Mesendoderm (in vitro differentiated cells): ENCODE data around the gene SLC44A1.

ENCODE experiments used
- DNase-seq: peaks from one replicate; pipeline ENCODE4 v3.0.0; 2013
- H2AK5ac ChIP-seq: 2 replicates; pipeline ENCODE4 v1.6.1; 2013; ENCODE audit warnings: low read length, inconsistent platforms
- H2BK120ac ChIP-seq: 2 replicates; pipeline ENCODE4 v1.6.1; 2013; ENCODE audit warnings: low read depth, mild to moderate bottlenecking, low read length, moderate library complexity, mixed read lengths
- H2BK15ac ChIP-seq: replicated peaks from 2 replicates; pipeline ENCODE4 v1.6.1; 2013; ENCODE audit warnings: low read depth, mild to moderate bottlenecking, moderate library complexity
- H2BK5ac ChIP-seq: 2 replicates; pipeline ENCODE4 v1.6.1; 2013; ENCODE audit warnings: low read length, inconsistent platforms
- H3K18ac ChIP-seq: 2 replicates; pipeline ENCODE4 v1.6.1; 2013; ENCODE audit warnings: mild to moderate bottlenecking, low read length, mixed read lengths
- H3K23ac ChIP-seq: one replicate; pipeline ENCODE4 v1.6.1; 2013; ENCODE audit warnings: low read length
- H3K27ac ChIP-seq: 2 replicates; pipeline ENCODE4 v1.5.1; 2013; ENCODE audit warnings: low read depth, mild to moderate bottlenecking, inconsistent platforms, low read length, moderate library complexity
- H3K27me3 ChIP-seq: 2 replicates; pipeline ENCODE4 v1.6.1; 2013; ENCODE audit warnings: low read length, control low read depth, mild to moderate bottlenecking, inconsistent platforms; ENCODE audit not compliant: insufficient read depth, poor library complexity
- H3K36me3 ChIP-seq: 2 replicates; pipeline ENCODE4 v1.6.1; 2013; ENCODE audit warnings: low read length, inconsistent platforms; ENCODE audit not compliant: control insufficient read depth, insufficient read depth
- H3K4ac ChIP-seq: one replicate; pipeline ENCODE4 v1.6.1; 2013; ENCODE audit warnings: low read depth, mild to moderate bottlenecking, low read length, moderate library complexity
- H3K4me1 ChIP-seq: 2 replicates; pipeline ENCODE4 v1.6.1; 2013; ENCODE audit warnings: low read depth, low read length, inconsistent platforms; ENCODE audit not compliant: control insufficient read depth
- H3K4me2 ChIP-seq: 2 replicates; pipeline ENCODE4 v1.6.1; 2013; ENCODE audit warnings: low read length
- H3K4me3 ChIP-seq: 2 replicates; pipeline ENCODE4 v1.5.1; 2013; ENCODE audit warnings: mild to moderate bottlenecking, low read length
- H3K56ac ChIP-seq: one replicate; pipeline ENCODE4 v1.6.1; 2013; ENCODE audit warnings: low read length
- H3K79me1 ChIP-seq: 2 replicates; pipeline ENCODE4 v1.6.1; 2013; ENCODE audit warnings: low read length, inconsistent platforms
- H3K79me2 ChIP-seq: 2 replicates; pipeline ENCODE4 v1.6.1; 2013; ENCODE audit warnings: mild to moderate bottlenecking, low read length; ENCODE audit not compliant: control insufficient read depth, insufficient read depth
- H3K9ac ChIP-seq: 2 replicates; pipeline ENCODE4 v1.6.1; 2013; ENCODE audit warnings: low read length, inconsistent platforms
- H4K5ac ChIP-seq: one replicate; pipeline ENCODE4 v1.6.1; 2013; ENCODE audit warnings: low read length
- H4K8ac ChIP-seq: one replicate; pipeline ENCODE4 v1.6.1; 2013; ENCODE audit warnings: low read depth, mild to moderate bottlenecking, control low read depth, low read length, moderate library complexity
- WGBS: extraction: QIAGEN DNeasy Blood & Tissue Kit; methylation state at CpG from one replicate; pipeline ENCODE4 v1.1.7; 2013; ENCODE audit warnings: low lambda C conversion rate, missing lambda C conversion rate; ENCODE audit not compliant: insufficient coverage; ENCODE audit errors: extremely low coverage; 5-methylcytosine and 5-hydroxymethylcytosine counted together

The SLC44A1 gene

GRCh38 chr9:105331755-105332154, 87.3 kb downstream of the SLC44A1 start:
- H3K23ac ChIP-seq, result no peak overlapping the region
- H4K5ac ChIP-seq, result no peak overlapping the region
- H4K8ac ChIP-seq, result no peak overlapping the region
- H3K27me3 ChIP-seq, result no peaks in the 10 kb centered on the region
- no CpG with 5 or more reads among the region's 1 CpG for WGBS
- no peak for DNase-seq
- peaks cover 5% of the 10 kb centered on the region for H3K4me1 ChIP-seq
- H3K56ac ChIP-seq, result no peak overlapping the region
- H3K4me3 ChIP-seq, result no peak overlapping the region
- H2AK5ac ChIP-seq, result no peak overlapping the region
- no peak overlapping the region for H3K18ac ChIP-seq
- H3K36me3 ChIP-seq, result no peaks in the 10 kb centered on the region
- no peak overlapping the region for H2BK120ac ChIP-seq
- H2BK15ac ChIP-seq, result no peak overlapping the region
- no peak overlapping the region for H3K27ac ChIP-seq
- no peak overlapping the region for H2BK5ac ChIP-seq
- H3K4me2 ChIP-seq, result no peak overlapping the region
- no peaks in the 10 kb centered on the region for H3K79me2 ChIP-seq
- no peaks in the 10 kb centered on the region for H3K79me1 ChIP-seq
- H3K9ac ChIP-seq, result no peak overlapping the region
- H3K4ac ChIP-seq, result no peak overlapping the region

- Histone ChIP-seq H3K79me1 (no peaks in the 10 kb centered on the region), H3K27ac (no peak overlapping the region), H3K4ac (no peak overlapping the region), H3K4me3 (no peak overlapping the region), H3K9ac (no peak overlapping the region), H2AK5ac (no peak overlapping the region), H3K27me3 (no peaks in the 10 kb centered on the region), H3K79me2 (no peaks in the 10 kb centered on the region), H4K8ac (no peak overlapping the region), H3K4me1 (peaks cover 5% of the 10 kb centered on the region), H3K18ac (no peak overlapping the region), H4K5ac (no peak overlapping the region), H3K4me2 (no peak overlapping the region), H2BK5ac (no peak overlapping the region), H3K23ac (no peak overlapping the region), H3K56ac (no peak overlapping the region), H3K36me3 (no peaks in the 10 kb centered on the region), H2BK15ac (no peak overlapping the region), H2BK120ac (no peak overlapping the region)
- DNase-seq, result no peak
- no CpG with 5 or more reads among the region's 2 CpGs for WGBS
These were observed 88.0 kb downstream of the SLC44A1 start for GRCh38 chr9:105332471-105332870.

GRCh38 chr9:105333076-105333475, 88.6 kb downstream of the SLC44A1 start:
- H3K4me3 ChIP-seq, result no peak overlapping the region

GRCh38 chr9:105333811-105334210, 89.4 kb downstream of the SLC44A1 start:
- no peaks in the 10 kb centered on the region for H3K4me1 ChIP-seq
- no peak overlapping the region for H2BK5ac ChIP-seq
- no peak overlapping the region for H3K4me2 ChIP-seq
- H3K27ac ChIP-seq, result no peak overlapping the region
- H3K27me3 ChIP-seq, result no peaks in the 10 kb centered on the region
- H3K9ac ChIP-seq, result no peak overlapping the region
- no peak overlapping the region for H2AK5ac ChIP-seq
- H4K8ac ChIP-seq, result no peak overlapping the region
- no CpG with 5 or more reads among the region's 1 CpG for WGBS
- no peak overlapping the region for H3K18ac ChIP-seq
- H4K5ac ChIP-seq, result no peak overlapping the region
- H3K4me3 ChIP-seq, result no peak overlapping the region
- no peaks in the 10 kb centered on the region for H3K36me3 ChIP-seq
- DNase-seq, result no peak
- no peak overlapping the region for H3K4ac ChIP-seq
- H3K79me1 ChIP-seq, result no peaks in the 10 kb centered on the region
- H3K56ac ChIP-seq, result no peak overlapping the region
- H3K23ac ChIP-seq, result no peak overlapping the region
- no peak overlapping the region for H2BK15ac ChIP-seq
- H3K79me2 ChIP-seq, result no peaks in the 10 kb centered on the region
- H2BK120ac ChIP-seq, result no peak overlapping the region

More at GRCh38 chr9:105333076-105333475, 88.6 kb downstream of the SLC44A1 start:
- Histone ChIP-seq H2BK15ac (no peak overlapping the region), H3K27me3 (no peaks in the 10 kb centered on the region), H2BK5ac (no peak overlapping the region), H3K27ac (no peak overlapping the region), H3K9ac (no peak overlapping the region), H3K23ac (no peak overlapping the region), H4K5ac (no peak overlapping the region), H3K4ac (no peak overlapping the region), H3K4me2 (no peak overlapping the region), H3K36me3 (no peaks in the 10 kb centered on the region), H4K8ac (no peak overlapping the region), H3K79me1 (no peaks in the 10 kb centered on the region), H3K56ac (no peak overlapping the region), H2BK120ac (no peak overlapping the region), H3K4me1 (peaks cover 4% of the 10 kb centered on the region), H3K79me2 (no peaks in the 10 kb centered on the region), H2AK5ac (no peak overlapping the region), H3K18ac (no peak overlapping the region)
- no peak for DNase-seq
- WGBS, result no CpG with 5 or more reads among the region's 1 CpG

- H2AK5ac ChIP-seq, result no peak overlapping the region
- WGBS, result no CpG with 5 or more reads among the region's 2 CpGs
- H3K4me2 ChIP-seq, result no peak overlapping the region
- no peak overlapping the region for H4K8ac ChIP-seq
- H3K18ac ChIP-seq, result no peak overlapping the region
- H3K36me3 ChIP-seq, result no peaks in the 10 kb centered on the region
- H2BK15ac ChIP-seq, result no peak overlapping the region
- no peak overlapping the region for H3K23ac ChIP-seq
- no peak overlapping the region for H3K4me3 ChIP-seq
- H3K56ac ChIP-seq, result no peak overlapping the region
- no peaks in the 10 kb centered on the region for H3K79me2 ChIP-seq
- no peak for DNase-seq
- no peak overlapping the region for H2BK5ac ChIP-seq
- H2BK120ac ChIP-seq, result no peak overlapping the region
- no peak overlapping the region for H4K5ac ChIP-seq
- no peaks in the 10 kb centered on the region for H3K27me3 ChIP-seq
- no peaks in the 10 kb centered on the region for H3K79me1 ChIP-seq
- no peak overlapping the region for H3K4ac ChIP-seq
- no peaks in the 10 kb centered on the region for H3K4me1 ChIP-seq
- H3K27ac ChIP-seq, result no peak overlapping the region
- H3K9ac ChIP-seq, result no peak overlapping the region
These were observed 93.9 kb downstream of the SLC44A1 start for GRCh38 chr9:105338308-105338707.

- H3K36me3 ChIP-seq, result no peaks in the 10 kb centered on the region
- H3K23ac ChIP-seq, result no peak overlapping the region
- no peak overlapping the region for H2BK120ac ChIP-seq
- H2BK15ac ChIP-seq, result no peak overlapping the region
- H2BK5ac ChIP-seq, result no peak overlapping the region
- peaks cover 1% of the 10 kb centered on the region for H3K4me1 ChIP-seq
- no peak overlapping the region for H3K4me2 ChIP-seq
- no peaks in the 10 kb centered on the region for H3K79me2 ChIP-seq
- DNase-seq, result no peak
- H3K27ac ChIP-seq, result no peak overlapping the region
- H3K56ac ChIP-seq, result no peak overlapping the region
- H4K5ac ChIP-seq, result no peak overlapping the region
- H3K18ac ChIP-seq, result no peak overlapping the region
- H3K27me3 ChIP-seq, result no peaks in the 10 kb centered on the region
- H2AK5ac ChIP-seq, result no peak overlapping the region
- H3K9ac ChIP-seq, result no peak overlapping the region
- H4K8ac ChIP-seq, result no peak overlapping the region
- H3K4ac ChIP-seq, result no peak overlapping the region
- no peak overlapping the region for H3K4me3 ChIP-seq
- no peaks in the 10 kb centered on the region for H3K79me1 ChIP-seq
These were observed 95.4 kb downstream of the SLC44A1 start for GRCh38 chr9:105339849-105340248.
